Endothelial cell of umbilical vein (primary cell): ENCODE data around the gene PTPN2.

Experiments used
- EZH2 ChIP-seq: IDR thresholded peaks from 2 replicates; pipeline ENCODE4 v1.6.1; 2012; ENCODE audit warnings: borderline replicate concordance, low read depth, mild to moderate bottlenecking, moderate library complexity, low read length, inconsistent platforms; ENCODE audit not compliant: severe bottlenecking
- FOS ChIP-seq: IDR thresholded peaks from 2 replicates; pipeline ENCODE4 v1.6.1; 2011; ENCODE audit warnings: mild to moderate bottlenecking, low read length, moderate library complexity, borderline replicate concordance; ENCODE audit not compliant: insufficient read depth
- JUN ChIP-seq: IDR thresholded peaks from 2 replicates; pipeline ENCODE4 v1.6.1; 2011; ENCODE audit warnings: borderline replicate concordance, low read depth; ENCODE audit not compliant: insufficient read length, insufficient read depth
- MAX ChIP-seq: IDR thresholded peaks from 2 replicates; pipeline ENCODE4 v1.6.1; 2011; ENCODE audit not compliant: insufficient read depth, insufficient read length
- POLR2A ChIP-seq: IDR thresholded peaks from 2 replicates; pipeline ENCODE4 v1.6.1; 2012; ENCODE audit warnings: low read depth, mild to moderate bottlenecking, control low read depth, low read length
- POLR2AphosphoS5 ChIP-seq: IDR thresholded peaks from 2 replicates; pipeline ENCODE4 v1.6.1; 2012; ENCODE audit warnings: low read depth, mild to moderate bottlenecking, control low read depth, low read length, moderate library complexity; ENCODE audit not compliant: insufficient read depth
- TF ChIP-seq, protein P1 (sequence below), 2 donors: IDR thresholded peaks; 1 replicate in 1 of 2; 2 replicates in 1 of 2; pipeline ENCODE4 v1.5.1; 2011; ENCODE audit warnings: low read length in 2 of 2, mild to moderate bottlenecking in 2 of 2, moderate library complexity in 2 of 2, control low read depth in 1 of 2, inconsistent platforms in 1 of 2, low read depth in 1 of 2; ENCODE audit not compliant: insufficient read depth in 1 of 2; ENCODE audit errors: extremely low read depth in 1 of 2

GRCh38 chr18:12765586-12765985 is 118.5 kb downstream of the PTPN2 start:
- TF ChIP-seq, protein P1, sequence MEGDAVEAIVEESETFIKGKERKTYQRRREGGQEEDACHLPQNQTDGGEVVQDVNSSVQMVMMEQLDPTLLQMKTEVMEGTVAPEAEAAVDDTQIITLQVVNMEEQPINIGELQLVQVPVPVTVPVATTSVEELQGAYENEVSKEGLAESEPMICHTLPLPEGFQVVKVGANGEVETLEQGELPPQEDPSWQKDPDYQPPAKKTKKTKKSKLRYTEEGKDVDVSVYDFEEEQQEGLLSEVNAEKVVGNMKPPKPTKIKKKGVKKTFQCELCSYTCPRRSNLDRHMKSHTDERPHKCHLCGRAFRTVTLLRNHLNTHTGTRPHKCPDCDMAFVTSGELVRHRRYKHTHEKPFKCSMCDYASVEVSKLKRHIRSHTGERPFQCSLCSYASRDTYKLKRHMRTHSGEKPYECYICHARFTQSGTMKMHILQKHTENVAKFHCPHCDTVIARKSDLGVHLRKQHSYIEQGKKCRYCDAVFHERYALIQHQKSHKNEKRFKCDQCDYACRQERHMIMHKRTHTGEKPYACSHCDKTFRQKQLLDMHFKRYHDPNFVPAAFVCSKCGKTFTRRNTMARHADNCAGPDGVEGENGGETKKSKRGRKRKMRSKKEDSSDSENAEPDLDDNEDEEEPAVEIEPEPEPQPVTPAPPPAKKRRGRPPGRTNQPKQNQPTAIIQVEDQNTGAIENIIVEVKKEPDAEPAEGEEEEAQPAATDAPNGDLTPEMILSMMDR (IDR thresholded peaks at IDR 0.05; ENCODE audit: extremely low read depth in 1 of 2, insufficient read depth in 1 of 2, low read depth in 1 of 2, low read length in 2 of 2) = no peak
- no peak for TF ChIP-seq POLR2A
- no peak for TF ChIP-seq EZH2
- no peak for TF ChIP-seq MAX
- TF ChIP-seq POLR2AphosphoS5 = no peak
- no peak for TF ChIP-seq JUN
- TF ChIP-seq FOS = no peak
